NCI-H1105 treated with DMSO at 0.1 percent for 48 hours (cell line): ENCODE measurements around the gene CPVL.

Experiments used
- DNase-seq: peaks from one replicate; lab custom pipeline; 2025; lab: John Stamatoyannopoulos, UW

The CPVL gene

DNA sequence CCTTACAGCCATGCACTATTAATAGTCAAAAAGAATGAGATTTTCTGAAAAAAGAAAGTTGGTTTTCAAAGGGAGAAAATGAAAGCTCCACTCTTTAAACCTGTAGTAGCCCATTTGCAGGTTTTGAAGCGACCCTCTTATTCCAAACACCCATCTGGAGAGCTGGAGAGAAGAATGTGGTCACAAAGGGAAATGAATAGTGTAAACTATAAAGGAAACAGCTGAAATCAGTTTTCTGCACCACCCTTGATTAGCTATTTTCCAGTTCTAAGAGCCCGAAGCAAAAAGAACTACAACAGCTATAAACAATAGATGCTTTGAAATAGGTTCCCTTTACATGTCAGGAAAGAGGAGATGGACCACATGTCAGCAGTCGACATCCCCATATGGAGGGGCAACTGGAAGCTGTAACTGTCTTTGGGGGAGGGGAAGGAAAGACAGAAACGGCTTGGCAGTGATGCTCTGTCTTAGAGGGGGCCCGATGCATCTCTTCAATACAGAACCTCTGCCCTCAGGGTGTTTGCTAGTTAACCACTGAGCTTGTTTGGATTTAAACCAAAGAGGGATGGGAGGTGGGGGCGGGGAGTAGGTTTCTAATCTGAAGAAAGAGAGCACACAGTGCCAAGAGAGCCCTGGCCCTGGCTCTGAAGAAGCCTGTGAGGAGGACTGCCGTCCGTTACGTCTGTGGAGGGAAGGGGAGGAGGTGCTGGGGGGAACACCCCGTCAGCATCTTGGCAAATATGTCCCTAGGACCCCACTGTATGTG is 55.3 kb downstream of the CPVL start:
- DNase-seq: no peak

DNA sequence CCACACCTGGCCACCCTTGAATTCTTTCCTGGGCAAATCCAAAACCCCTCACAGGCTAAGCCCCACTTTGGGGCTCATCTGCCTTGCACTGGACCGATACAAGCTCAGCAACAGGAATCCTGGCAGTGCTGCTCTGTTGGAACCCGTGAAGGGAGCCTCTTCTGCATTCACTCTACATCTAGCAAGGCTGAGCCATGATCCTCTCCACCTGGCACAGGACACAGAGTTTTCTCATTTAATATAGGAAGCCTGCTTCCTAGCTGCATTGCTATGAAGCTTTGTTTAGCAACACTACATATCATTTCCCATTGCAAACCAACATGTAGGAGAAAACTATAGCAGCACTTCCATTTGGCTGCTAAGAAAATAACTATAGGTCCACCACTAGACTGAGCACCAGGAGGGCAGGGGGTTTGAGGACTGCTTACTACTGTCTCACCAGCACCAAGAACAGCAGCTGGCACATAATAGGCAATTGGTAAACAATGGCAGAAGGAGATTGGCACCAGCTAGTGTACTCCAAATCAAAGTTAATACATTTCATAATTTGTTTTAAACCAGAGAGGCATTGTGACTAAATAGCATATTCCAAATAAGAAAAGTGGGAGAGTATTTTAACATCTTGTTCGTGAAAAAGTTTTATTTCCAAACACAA is 56.1 kb downstream of the CPVL start:
- no peak for DNase-seq

DNA sequence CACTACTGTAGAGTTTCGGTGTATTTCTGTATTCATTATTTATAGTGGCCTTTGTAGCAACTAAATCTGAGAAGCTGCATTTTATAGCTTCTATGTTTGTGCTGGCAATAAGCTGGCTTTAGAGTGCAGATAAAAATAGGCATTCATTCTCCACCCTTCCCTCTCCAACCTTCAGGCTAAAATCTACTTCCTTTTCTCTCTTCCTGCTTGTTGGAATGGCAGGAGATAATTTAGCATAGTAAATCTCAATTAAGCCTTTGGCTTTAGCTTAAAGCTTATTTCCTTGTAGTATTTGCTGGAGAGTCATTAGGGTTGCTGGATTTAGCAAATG is 58.5 kb downstream of the CPVL start:
- no peak for DNase-seq

DNA sequence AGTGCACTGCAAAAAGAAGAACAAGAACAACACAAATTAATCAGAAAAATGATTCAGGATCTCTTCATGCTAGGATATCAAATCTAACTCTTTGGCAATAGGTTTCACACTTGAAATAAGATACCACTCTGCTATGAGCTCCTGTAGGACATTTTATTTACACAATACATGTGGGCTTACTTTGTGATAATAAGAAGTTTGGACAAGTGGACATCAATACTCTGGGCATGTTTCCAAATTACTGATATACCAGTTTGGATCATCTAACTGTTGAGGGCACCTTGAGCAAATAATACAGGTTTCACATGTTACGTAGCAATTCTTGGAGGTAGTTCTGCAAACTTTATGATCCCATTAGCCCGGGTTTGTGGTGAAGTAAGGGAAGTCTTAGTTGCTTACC is 59.8 kb downstream of the CPVL start:
- peak; percentile 62 for DNase-seq

DNA sequence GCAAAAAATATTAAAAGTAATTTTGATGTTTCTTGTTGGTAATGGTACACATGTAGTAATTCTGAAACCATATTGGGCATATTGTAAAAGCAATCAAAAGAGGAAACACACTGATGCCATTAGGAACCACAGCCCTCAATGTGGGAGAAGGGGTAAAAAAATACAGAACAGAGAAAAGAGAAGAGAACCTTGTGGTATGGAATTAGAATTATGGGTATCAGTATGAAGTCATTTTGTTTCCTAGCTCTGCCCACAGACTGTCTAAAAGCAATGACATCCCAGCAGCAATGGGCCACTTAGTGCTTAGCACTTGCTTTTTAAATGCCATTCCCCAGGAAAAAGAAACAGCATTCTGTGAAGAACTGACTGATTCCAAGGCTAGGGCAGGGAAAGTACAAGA is 61.5 kb downstream of the CPVL start:
- DNase-seq: no peak

DNA sequence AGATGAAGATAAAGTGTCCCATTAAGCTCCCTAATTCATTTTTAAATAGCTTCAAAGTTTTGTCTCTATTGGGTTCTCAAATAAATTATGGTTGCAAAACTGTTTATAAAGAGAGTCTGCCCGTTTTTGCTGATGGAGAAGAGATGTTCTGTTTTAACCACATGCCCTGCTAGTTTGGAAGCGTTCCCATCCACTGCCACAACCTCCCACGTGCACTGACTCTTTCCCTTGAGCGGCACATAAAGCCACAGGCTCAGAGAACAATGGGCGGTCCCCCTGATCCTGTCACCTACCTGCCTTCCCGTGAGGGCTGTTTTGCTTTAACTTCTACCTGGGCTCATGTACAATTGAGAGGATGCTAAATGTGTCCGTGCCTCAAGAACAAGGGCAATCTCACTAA is 65.5 kb downstream of the CPVL start:
- peak; percentile 30 for DNase-seq

DNA sequence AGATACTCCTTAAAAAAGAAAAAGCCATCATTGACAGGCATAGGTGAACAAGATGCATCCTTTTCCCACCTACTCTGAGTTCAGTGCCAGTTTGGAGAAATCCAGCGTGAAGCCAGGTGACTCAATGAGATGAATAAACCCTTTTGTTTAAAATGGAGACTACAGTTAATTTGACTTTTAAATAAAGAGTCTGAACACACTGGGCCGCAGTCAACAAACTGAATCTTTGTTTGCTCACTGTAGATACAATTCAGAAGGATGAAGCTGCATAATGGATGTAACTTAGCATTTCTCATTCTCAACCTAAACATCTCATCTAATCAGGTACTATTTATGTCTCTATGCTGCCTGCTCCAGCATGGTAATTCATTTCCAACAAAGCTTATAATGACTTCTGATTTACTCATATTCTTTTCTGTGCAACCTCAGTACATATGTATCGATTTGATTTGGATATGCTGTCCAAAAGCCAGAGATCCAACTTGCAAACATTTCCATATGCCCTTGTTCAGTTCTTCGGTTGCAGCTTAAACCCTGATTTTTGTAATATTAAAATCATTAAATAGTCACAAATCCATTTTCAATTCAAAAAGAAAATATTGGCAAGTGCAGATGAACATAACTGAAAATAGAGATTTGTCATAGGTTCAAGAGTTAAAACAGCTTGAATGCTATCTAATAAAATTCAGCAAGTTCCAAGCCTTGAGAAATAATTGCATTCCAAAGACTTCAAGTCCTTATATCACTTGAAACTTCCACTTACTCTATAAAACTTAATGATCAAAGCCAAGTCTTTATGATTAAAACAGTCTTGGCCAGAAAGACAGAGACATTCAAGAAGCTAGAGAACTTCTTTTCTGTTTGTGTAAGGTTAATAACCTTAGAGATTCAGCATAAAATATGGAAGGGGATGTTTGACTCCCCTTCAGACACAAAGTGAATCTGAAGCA is 67.8 kb downstream of the CPVL start:
- DNase-seq: no peak

DNA sequence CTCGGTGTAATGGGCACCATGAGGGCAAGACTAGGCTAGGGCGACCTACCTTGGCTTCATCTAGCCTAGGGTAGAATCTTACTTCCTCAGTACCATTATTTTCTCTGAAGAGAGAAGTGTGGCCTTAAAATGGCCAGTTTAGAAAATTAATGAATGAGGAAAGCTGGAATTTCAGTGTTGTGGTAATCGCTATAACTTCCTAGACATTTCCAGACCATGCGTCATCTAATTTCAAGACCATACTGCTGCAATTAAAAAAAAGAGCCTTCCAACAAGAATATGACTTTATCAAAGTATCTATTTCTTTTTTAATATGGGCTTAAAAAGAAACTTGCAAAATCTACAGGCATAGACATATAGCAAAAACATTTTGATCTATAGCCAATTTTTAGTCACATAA is 68.5 kb downstream of the CPVL start:
- DNase-seq: no peak

DNA sequence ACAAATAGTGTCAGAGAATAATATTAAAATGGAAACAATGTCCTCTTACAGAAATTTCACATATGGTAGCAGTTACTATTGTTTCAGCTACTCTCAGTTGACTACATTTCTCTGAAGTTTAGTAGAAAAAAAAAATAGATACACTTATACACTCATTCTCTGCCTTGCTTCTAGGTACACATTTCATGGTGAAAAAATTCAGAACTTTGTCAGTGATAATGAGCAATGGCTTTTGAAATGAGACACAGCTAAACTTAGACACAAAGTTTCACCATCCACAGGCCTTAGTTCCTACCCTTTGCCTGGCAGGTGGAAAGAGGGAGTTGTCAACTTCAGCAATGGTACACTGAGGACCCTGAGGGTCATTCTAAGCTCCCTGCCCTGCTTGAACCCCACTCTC is 69.2 kb downstream of the CPVL start:
- no peak for DNase-seq

DNA sequence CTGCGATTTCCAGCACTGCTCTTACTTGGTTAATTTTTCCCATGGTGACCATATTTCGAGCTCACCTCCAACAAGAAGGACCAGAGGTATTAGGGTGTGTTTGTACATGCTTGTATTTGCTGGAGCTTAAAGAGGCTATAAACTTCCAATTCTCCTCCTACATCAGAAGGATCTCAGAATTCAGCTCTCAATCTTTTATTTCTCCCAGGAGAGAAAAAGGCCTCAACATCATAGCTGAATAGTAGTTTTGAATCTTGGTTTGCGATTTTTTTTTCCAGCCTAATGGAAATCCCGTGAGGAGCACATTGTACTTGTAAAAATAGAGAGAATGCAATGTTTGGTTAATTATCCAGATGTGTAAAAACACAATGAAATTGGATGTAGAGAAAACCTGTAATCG is 69.7 kb downstream of the CPVL start:
- no peak for DNase-seq

DNA sequence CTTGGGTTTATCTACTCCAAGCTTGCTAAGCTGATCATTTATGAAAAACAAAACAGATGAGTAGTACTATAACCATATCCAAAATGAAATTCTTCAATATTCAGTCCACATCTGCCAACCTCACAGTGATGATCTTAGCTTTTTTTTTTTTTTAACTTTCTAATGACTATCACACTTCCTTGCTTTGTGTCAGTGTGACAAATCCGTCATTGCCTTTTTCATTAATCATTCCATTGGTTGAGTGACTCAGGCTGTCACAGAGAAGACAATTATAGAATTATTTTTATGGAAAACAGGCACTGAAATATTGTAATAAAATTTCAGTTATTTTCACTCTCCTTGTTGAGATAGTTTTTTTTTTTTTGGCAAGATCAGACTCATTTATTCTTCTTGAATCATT is 70.7 kb downstream of the CPVL start:
- DNase-seq: no peak

DNA sequence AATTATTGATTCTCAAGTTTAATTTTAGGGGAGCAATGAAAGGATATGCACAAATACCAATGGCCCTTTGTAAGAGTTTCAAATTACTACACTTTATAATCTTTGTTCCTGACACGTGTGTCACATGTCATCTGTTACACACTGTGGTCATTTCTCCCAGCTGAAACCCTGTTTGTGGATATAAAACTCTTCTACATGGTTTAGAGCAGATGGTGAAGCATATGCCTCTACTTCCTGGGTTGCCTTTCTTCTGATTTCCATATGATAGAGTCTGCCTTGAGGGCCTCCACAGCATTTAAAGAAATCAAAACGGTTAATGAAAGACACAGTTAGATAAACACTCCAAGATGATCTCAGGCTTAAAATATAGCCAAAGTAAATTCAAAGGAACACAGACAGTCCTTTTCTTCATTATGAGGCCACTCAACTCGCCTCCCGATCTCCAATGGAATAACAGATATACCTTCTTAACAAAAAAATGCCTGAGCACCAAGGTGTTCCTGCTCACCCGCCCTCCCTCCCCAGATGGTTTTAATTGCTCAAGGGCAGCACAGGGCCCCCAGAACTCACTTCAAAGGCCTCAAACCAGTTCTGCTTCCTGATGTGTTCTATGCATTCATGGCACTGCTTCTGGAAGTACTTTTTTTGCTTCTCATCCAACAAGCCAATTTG is 75.0 kb downstream of the CPVL start:
- no peak for DNase-seq

DNA sequence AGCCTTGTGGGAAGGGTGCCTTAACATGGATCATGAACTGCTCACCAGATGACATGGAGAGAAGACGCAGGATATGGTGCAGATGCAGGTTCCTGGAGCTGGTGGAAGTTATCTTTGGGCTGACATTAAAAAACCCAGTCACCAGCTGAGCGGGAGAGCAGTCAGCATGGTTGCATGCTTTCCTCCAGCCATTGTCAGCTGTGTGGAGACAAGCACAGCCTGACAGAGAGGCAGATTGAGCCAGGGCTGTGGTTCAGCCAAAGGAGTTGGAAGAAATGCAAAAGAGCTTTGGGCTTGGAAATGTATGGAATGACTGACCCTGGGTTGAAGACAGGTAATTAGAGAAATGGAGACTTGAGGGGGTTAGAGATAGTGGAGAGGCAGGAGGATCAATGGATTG is 79.7 kb downstream of the CPVL start:
- DNase-seq: no peak

DNA sequence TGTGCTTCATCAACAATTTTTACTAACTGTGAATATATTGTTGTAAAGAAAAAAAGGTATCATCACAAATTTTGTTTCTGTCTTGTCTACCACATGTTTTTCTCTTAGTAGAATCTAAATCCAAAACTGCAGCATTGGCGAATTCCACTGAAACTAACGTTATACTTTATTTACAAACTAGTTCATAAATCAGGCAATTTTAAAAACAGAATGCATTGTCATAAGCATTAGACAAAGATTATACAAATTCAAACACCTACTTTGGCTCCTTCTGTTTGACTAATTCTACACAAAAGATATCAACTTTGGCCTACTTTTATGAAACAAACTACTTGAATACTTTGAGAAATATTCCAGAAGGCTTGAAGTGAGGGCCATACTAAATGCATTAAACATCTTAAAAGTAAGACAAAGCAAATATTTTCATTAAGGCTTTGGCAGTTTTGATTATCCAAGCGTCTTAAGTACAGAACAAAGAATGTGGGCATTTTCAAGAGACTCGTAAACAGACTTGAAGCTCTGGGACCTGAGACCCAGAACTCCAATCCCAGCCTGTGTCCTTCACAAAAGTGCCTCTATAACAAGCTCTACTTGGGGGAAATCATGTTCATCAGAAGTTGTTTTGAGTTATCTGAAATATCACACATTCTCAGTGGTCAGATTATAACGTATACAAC is 81.0 kb downstream of the CPVL start:
- no peak for DNase-seq

DNA sequence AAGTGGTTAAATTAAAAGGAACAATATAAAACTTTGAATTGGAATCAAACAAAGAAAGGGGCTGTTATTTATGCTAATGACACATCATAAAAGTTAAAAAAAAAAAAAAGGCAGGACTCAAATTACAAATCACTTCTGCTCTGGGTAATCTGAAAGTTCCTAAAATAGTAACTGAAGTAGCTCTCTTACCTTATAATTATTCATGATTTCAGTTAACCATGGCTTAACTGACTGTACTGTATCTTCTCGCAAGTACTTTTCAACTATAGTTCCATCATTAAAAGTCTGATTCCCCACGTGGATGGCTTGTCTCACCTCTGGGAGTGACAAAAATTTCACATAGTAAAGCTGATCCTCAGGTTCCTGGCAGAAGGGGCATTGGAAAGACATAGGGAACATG is 82.5 kb downstream of the CPVL start:
- peak; percentile 3 for DNase-seq

DNA sequence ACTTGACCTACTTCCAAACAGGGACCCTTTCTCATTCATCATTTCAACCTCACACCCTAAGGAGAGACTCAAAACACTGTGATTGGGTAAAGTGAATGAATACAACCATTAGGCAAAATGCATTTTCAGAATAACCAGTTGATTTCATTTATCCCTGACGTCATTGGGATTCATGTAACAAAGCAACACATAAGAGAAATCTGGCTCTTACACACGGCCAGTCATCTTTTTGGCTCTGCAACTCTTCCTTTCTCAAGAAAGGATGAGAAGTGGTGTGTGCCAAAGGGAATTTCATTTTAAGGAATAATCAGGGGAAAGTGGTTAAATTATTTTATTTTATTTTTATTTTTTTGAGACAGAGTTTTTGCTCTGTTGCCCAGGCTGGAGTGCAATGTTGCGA is 83.1 kb downstream of the CPVL start:
- no peak for DNase-seq

DNA sequence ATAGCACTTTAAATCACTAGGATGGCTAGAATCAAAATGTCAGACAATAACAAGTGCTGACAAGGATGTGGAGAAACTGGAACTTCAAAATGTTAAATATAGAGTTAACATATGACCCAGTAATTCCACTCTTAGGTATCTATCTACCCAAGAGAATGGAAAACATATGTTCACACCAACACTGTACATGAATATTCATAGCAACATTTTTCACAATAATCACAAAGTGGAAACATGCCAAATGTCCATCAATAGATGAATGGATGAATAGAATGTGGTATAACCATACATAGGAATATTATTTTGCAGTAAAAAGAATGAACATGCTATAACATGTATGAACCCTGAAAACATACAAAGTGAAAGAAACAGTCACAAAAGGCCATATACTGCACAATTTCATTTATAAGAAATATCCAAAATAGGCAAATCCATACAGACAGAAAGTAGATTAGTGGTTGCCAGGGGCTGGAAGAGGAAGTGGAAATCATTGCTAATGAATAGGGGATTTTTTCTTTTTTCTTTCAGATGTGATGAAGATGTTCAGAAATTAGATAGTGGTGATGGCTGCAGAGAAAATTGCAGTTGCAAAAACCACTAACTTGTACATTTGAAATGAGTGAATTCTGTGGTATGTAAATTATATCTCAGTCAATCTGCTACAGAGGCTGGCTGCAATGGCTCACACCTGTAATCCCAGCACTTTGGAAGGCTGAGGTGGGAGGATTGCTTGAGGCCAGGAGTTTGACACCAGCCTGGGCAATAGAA is 93.0 kb downstream of the CPVL start:
- DNase-seq: no peak

DNA sequence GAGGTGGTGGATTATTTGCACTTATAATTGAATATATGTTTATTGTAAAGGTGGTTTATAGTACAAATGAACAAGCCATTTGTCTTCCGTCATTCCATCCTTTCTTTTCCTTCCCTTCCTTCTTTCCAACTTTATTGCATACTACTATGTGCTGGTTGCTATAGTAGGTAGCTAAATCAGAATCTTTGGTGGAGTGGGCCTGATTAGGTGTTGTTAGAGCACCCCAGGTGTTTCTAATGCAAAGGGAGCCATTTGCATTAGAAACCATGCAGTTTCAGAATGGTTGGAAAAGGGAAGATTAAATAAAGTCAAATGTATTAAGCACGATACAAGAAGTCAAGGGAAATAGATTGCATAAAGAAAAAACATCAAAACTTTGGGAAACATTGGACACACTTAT is 99.4 kb downstream of the CPVL start:
- no peak for DNase-seq

DNA sequence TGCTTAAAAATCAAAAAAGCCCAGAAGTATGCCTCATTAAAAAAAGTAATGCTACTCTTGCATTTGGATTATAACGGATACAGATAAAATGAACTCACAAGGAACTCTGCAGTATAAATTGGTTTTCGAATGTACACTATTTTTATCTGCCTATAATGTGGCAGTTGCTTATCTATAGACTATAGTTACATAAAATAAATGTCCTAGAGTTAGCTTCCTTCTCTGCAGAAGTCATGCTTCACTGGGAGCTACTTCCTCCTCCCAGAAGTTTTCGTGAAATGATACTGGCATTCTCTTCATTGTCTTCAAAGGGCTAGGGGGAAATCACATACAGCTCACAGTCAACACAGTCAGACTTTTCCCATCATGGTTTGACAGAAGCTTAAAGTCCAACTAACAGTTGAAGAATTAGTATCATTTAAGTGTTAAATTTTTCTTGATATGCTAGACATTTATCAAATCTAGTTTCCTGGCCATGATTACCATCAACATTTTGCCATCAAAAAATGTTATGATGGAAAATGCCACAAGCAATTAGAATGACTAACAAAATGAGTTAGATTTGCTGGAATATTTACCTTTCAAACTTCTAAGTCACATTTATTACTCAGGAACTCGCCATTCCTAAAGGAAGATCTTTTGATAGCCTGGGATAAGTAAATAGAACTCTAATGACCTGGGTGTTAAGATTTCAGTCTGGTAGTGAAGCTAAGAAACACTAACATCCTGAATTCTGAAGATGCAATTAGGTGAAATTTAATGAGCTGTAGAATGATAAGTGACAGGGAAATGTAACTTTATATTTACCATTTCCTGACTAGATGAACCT is 100.9 kb downstream of the CPVL start:
- no peak for DNase-seq

DNA sequence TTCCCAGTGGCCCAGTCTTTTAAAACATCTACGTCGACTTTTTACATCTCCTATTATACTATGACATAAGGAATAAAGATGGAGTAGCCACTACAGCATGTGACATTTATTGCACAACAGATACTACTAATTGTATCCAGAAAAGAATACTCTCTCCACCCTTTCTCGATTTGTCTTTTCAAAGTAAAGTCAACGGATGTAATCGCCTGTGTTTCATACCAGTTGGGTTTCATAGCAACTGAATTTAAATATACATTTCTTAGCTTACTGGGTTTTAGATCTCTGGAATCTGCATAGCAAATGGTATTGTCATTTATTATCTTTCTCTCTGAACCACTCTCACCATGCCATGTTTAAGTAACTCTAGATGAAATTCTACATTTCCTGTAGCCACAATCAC is 101.8 kb downstream of the CPVL start:
- DNase-seq: no peak
